Loucy (cell line): ENCODE data around the gene ASB2.

Experiments used
- EZH2phosphoT487 ChIP-seq: fragments of 200-600 bp; IDR thresholded peaks from 2 replicates; pipeline ENCODE4 v1.6.1; 2018; ENCODE audit warnings: antibody characterized with exemption, mild to moderate bottlenecking, moderate library complexity, borderline replicate concordance
- TF ChIP-seq, protein P1 (sequence below): fragments of 200-600 bp; sonication (generic); conservative IDR thresholded peaks from 2 replicates; pipeline ENCODE4 v1.5.1; 2014; ENCODE audit warnings: mild to moderate bottlenecking, antibody characterized with exemption, low read length

DNA sequence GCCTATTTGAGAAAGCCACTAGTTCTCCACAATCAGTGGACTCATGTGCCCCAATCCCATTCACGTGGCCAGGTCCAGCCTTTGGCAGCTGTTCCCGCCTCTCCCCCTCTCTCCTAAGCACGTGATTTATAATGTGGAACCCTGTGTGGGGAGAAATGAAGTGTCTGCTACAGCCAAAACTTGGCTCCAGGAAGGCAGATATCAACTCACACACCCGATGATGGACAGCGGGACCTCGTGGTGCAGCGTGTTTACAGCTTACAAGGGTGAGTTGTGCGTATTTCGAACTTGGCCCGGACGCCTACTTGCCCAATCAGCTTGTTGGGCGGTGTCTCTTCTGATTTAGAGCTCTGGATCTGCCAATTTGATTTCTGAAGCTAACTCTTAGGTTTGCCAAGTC is 87.4 kb downstream of the ASB2 start:
- TF ChIP-seq, protein P1, sequence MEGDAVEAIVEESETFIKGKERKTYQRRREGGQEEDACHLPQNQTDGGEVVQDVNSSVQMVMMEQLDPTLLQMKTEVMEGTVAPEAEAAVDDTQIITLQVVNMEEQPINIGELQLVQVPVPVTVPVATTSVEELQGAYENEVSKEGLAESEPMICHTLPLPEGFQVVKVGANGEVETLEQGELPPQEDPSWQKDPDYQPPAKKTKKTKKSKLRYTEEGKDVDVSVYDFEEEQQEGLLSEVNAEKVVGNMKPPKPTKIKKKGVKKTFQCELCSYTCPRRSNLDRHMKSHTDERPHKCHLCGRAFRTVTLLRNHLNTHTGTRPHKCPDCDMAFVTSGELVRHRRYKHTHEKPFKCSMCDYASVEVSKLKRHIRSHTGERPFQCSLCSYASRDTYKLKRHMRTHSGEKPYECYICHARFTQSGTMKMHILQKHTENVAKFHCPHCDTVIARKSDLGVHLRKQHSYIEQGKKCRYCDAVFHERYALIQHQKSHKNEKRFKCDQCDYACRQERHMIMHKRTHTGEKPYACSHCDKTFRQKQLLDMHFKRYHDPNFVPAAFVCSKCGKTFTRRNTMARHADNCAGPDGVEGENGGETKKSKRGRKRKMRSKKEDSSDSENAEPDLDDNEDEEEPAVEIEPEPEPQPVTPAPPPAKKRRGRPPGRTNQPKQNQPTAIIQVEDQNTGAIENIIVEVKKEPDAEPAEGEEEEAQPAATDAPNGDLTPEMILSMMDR: no peak
- TF ChIP-seq EZH2phosphoT487: no peak
